Panc1 (cell line): ENCODE results near the gene COL13A1.

ENCODE experiments used
- POLR2AphosphoS5 ChIP-seq: IDR thresholded peaks from 2 replicates; pipeline ENCODE4 v1.6.1; 2012; ENCODE audit warnings: mild to moderate bottlenecking, low read depth, low read length, moderate library complexity
- SIN3A ChIP-seq: IDR thresholded peaks from 2 replicates; pipeline ENCODE4 v1.6.1; 2012; ENCODE audit warnings: low read depth, mild to moderate bottlenecking, low read length, moderate library complexity, borderline replicate concordance; ENCODE audit not compliant: insufficient read depth
- TCF7L2 ChIP-seq: IDR thresholded peaks from 2 replicates; pipeline ENCODE4 v1.6.1; 2011; ENCODE audit warnings: mild to moderate bottlenecking, low read depth, low read length, inconsistent platforms
- TF ChIP-seq, protein P1 (sequence below): fragments of 450-650 bp; IDR thresholded peaks from 2 replicates; pipeline ENCODE4 v1.5.1; 2017; ENCODE audit warnings: mild to moderate bottlenecking
- TF ChIP-seq, protein P2 (sequence below), 2 experiments: IDR thresholded peaks; 2 replicates each; pipeline ENCODE4 v1.6.1; 2011 to 2012; ENCODE audit warnings: low read depth in 2 of 2, control low read depth in 1 of 2, low read length in 1 of 2, mild to moderate bottlenecking in 1 of 2, moderate library complexity in 1 of 2; ENCODE audit not compliant: insufficient read depth in 1 of 2

DNA sequence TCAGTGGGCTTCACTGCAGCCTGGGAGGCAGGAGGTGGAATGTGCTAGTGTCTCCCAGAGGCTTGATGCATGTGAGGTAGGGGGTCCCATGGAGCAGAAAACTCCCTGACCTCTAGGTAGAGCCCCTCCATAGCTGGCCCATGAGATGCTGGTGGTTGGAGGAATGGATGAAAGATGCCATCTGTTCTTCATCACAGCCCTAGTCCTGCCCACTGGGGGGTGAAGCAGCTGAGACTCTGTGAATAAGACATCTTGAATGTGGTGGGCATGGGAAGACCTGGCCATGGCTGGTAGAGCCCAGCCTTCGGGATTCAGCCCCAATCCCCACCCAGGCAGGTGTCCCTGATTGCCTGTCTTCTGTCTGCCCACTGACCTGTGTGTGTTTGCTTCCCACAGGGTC is 92.5 kb downstream of the COL13A1 start:
- TF ChIP-seq, protein P1, sequence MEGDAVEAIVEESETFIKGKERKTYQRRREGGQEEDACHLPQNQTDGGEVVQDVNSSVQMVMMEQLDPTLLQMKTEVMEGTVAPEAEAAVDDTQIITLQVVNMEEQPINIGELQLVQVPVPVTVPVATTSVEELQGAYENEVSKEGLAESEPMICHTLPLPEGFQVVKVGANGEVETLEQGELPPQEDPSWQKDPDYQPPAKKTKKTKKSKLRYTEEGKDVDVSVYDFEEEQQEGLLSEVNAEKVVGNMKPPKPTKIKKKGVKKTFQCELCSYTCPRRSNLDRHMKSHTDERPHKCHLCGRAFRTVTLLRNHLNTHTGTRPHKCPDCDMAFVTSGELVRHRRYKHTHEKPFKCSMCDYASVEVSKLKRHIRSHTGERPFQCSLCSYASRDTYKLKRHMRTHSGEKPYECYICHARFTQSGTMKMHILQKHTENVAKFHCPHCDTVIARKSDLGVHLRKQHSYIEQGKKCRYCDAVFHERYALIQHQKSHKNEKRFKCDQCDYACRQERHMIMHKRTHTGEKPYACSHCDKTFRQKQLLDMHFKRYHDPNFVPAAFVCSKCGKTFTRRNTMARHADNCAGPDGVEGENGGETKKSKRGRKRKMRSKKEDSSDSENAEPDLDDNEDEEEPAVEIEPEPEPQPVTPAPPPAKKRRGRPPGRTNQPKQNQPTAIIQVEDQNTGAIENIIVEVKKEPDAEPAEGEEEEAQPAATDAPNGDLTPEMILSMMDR: no peak
- TF ChIP-seq POLR2AphosphoS5: no peak
- TF ChIP-seq SIN3A: no peak
- no peak for TF ChIP-seq TCF7L2
- TF ChIP-seq, protein P2, sequence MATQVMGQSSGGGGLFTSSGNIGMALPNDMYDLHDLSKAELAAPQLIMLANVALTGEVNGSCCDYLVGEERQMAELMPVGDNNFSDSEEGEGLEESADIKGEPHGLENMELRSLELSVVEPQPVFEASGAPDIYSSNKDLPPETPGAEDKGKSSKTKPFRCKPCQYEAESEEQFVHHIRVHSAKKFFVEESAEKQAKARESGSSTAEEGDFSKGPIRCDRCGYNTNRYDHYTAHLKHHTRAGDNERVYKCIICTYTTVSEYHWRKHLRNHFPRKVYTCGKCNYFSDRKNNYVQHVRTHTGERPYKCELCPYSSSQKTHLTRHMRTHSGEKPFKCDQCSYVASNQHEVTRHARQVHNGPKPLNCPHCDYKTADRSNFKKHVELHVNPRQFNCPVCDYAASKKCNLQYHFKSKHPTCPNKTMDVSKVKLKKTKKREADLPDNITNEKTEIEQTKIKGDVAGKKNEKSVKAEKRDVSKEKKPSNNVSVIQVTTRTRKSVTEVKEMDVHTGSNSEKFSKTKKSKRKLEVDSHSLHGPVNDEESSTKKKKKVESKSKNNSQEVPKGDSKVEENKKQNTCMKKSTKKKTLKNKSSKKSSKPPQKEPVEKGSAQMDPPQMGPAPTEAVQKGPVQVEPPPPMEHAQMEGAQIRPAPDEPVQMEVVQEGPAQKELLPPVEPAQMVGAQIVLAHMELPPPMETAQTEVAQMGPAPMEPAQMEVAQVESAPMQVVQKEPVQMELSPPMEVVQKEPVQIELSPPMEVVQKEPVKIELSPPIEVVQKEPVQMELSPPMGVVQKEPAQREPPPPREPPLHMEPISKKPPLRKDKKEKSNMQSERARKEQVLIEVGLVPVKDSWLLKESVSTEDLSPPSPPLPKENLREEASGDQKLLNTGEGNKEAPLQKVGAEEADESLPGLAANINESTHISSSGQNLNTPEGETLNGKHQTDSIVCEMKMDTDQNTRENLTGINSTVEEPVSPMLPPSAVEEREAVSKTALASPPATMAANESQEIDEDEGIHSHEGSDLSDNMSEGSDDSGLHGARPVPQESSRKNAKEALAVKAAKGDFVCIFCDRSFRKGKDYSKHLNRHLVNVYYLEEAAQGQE (IDR thresholded peaks at IDR 0.05; ENCODE audit: insufficient read depth in 1 of 2, low read depth in 2 of 2, low read length in 1 of 2): no peak
